ENCODE data around the gene AVPR2. TPM values are rescaled to one million over a fixed set of nuclear protein-coding genes. Genes with fewer than 3 reads are reported as not detected.

AVPR2 gene
- total RNA-seq = 3.3 TPM
- long read RNA-seq, transcript AVPR2-206 (4 exons, 1,784 nt) = major isoform, 10 of 13 reads
- long read RNA-seq, partial matches to known transcripts = 1 of 13 reads
- long read RNA-seq, other reads (novel, unspliced or antisense) = 2 of 13 reads

- intact Hi-C loops (cut with micrococcal nuclease) = no loop called here
- peak; percentile 45 for DNase-seq
- ATAC-seq = peak; percentile 59
Observed at GRCh38 chrX:153903991-153904957, at the start of gene AVPR2. Gene AVPR2, plus strand, starts transcription at chrX:153904673. Its CDS starts 473 bp downstream, at chrX:153905146.

GRCh38 chrX:153854702-153855101 is 49.8 kb upstream of the AVPR2 start:
- DNase-seq = no peak
- intact Hi-C loops (cut with micrococcal nuclease) = no loop called here
- no peak for ATAC-seq

- intact Hi-C loops (cut with micrococcal nuclease) = no loop called here
- DNase-seq (no peak), ATAC-seq (no peak)
Observed at GRCh38 chrX:153857348-153857903, 47.0 kb upstream of the AVPR2 start.

GRCh38 chrX:153861151-153861550 is 43.3 kb upstream of the AVPR2 start:
- ATAC-seq (no peak), DNase-seq (no peak)
- intact Hi-C loops (cut with micrococcal nuclease) = no loop called here

GRCh38 chrX:153861733-153862310 is 42.7 kb upstream of the AVPR2 start:
- no peak for DNase-seq
- no peak for ATAC-seq
- intact Hi-C loops (cut with micrococcal nuclease) = no loop called here

- DNase-seq = no peak
- intact Hi-C loops (cut with micrococcal nuclease) = no loop called here
- ATAC-seq = no peak
Observed at GRCh38 chrX:153862369-153863250, 41.9 kb upstream of the AVPR2 start.

GRCh38 chrX:153863251-153863991 is 41.1 kb upstream of the AVPR2 start:
- intact Hi-C loops (cut with micrococcal nuclease) = no loop called here
- ATAC-seq = no peak
- no peak for DNase-seq

- no peak for ATAC-seq
- no peak for DNase-seq
- intact Hi-C loops (cut with micrococcal nuclease) = no loop called here
Observed at GRCh38 chrX:153864101-153864500, 40.4 kb upstream of the AVPR2 start.

- no peak for DNase-seq
- ATAC-seq = no peak
- intact Hi-C loops (cut with micrococcal nuclease) = no loop called here
Observed at GRCh38 chrX:153864561-153865320, 39.7 kb upstream of the AVPR2 start.

- intact Hi-C loops (cut with micrococcal nuclease) = no loop called here
- ATAC-seq (no peak), DNase-seq (no peak)
Observed at GRCh38 chrX:153865321-153865580, 39.2 kb upstream of the AVPR2 start.

- ATAC-seq (no peak), DNase-seq (no peak)
- intact Hi-C loops (cut with micrococcal nuclease) = no loop called here
Observed at GRCh38 chrX:153865685-153866084, 38.8 kb upstream of the AVPR2 start.

GRCh38 chrX:153866302-153867019 is 38.0 kb upstream of the AVPR2 start:
- intact Hi-C loops (cut with micrococcal nuclease) = no loop called here
- ATAC-seq (no peak), DNase-seq (no peak)

- DNase-seq = no peak
- intact Hi-C loops (cut with micrococcal nuclease) = no loop called here
- no peak for ATAC-seq
Observed at GRCh38 chrX:153867139-153867538, 37.3 kb upstream of the AVPR2 start.

GRCh38 chrX:153867671-153868070 is 36.8 kb upstream of the AVPR2 start:
- intact Hi-C loops (cut with micrococcal nuclease) = no loop called here
- no peak for DNase-seq
- no peak for ATAC-seq

- ATAC-seq (no peak), DNase-seq (no peak)
- intact Hi-C loops (cut with micrococcal nuclease) = no loop called here
Observed at GRCh38 chrX:153868576-153869472, 35.6 kb upstream of the AVPR2 start.

GRCh38 chrX:153869473-153870287 is 34.8 kb upstream of the AVPR2 start:
- intact Hi-C loops (cut with micrococcal nuclease) = no loop called here
- no peak for ATAC-seq
- no peak for DNase-seq
